ENCODE results near the gene GPSM3. TPM values are rescaled to one million over a fixed set of nuclear protein-coding genes. Genes with fewer than 3 reads are reported as not detected.

GPSM3 gene
- total RNA-seq, 1 donor = 2.6 TPM

- TF ChIP-seq CTCF (IDR thresholded peaks at IDR 0.05; ENCODE audit: insufficient read depth, low read depth, low read length) = peak; percentile 63
- DNase-seq (ENCODE audit: low read depth) = peak; percentile 78
- H3K4me3 ChIP-seq (ENCODE audit: low read depth, low read length) = peak overlapping the region; percentile 75
Observed at GRCh38 chr6:32154514-32155161, 37.8 kb downstream of the GPSM3 start.

GRCh38 chr6:32153564-32154513, 38.6 kb downstream of the GPSM3 start, which contains the start of gene PPT2:
Gene PPT2 (plus strand): TSS chr6:32154141. CDS start chr6:32154595, 454 bp downstream.
- H3K4me3 ChIP-seq (ENCODE audit: low read depth, low read length) = peak within 1 kb of the TSS; percentile 75
- TF ChIP-seq CTCF (IDR thresholded peaks at IDR 0.05; ENCODE audit: insufficient read depth, low read depth, low read length) = peak; percentile 47
- DNase-seq (ENCODE audit: low read depth) = peak; percentile 97

- TF ChIP-seq CTCF (IDR thresholded peaks at IDR 0.05; ENCODE audit: insufficient read depth, low read depth, low read length) = no peak
- peak overlapping the region; percentile 75 for H3K4me3 ChIP-seq (ENCODE audit: low read depth, low read length)
- DNase-seq (ENCODE audit: low read depth) = peak; percentile 67
Observed at GRCh38 chr6:32152769-32153563, 39.5 kb downstream of the GPSM3 start.

GRCh38 chr6:32151863-32152768, 40.3 kb downstream of the GPSM3 start, which contains the start of gene PRRT1:
Gene PRRT1 (minus strand): TSS chr6:32151939. CDS start chr6:32151827, 112 bp downstream.
- no peak for TF ChIP-seq CTCF (IDR thresholded peaks at IDR 0.05; ENCODE audit: insufficient read depth, low read depth, low read length)
- peak within 1 kb of the TSS; percentile 75 for H3K4me3 ChIP-seq (ENCODE audit: low read depth, low read length)
- DNase-seq (ENCODE audit: low read depth) = no peak

DNA sequence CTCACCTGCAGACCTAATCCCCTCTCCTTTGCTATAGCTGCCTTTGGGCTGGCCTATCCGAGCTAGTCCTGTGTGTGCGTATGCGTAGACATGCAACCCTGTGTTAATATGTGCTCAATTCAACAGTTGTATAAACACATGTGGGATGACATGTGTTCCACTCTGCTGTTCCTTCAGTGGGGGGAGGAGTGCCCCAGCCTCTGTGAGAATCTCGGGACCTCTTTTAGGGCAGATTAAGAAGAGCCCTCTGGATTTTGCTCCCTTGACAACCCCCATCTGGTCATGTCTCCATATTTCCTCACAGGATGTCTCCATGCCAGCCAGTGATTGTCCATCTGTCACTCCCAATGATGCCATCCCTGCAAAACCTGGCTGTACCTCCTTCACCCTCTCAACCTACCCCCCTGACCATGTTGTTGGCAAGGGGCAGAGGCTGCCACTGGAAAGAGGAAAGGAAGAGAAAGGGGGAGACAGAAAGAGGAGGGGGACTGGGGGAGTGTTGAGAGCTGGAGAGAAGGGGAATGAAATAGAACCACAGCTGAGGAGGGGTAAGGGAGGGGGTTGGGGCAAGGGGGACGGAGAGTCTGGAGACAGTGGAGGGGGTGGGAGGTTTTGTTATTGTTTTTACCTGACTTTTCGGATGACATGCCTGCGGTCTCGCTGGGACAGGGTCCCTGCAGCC, 41.1 kb downstream of the GPSM3 start:
- H3K4me3 ChIP-seq (ENCODE audit: low read depth, low read length) = peak overlapping the region; percentile 75
- no peak for TF ChIP-seq CTCF (IDR thresholded peaks at IDR 0.05; ENCODE audit: insufficient read depth, low read depth, low read length)
- no peak for DNase-seq (ENCODE audit: low read depth)
